Activated CD8-positive, alpha-beta memory T cell treated with anti-CD3 and anti-CD28 coated beads, Interleukin-2, amount 50 U/mL, for 24 hours (primary cell): ENCODE results near the gene KRT78.
"Not testable (repeated sequence)": the region's sequence is repeated elsewhere in the genome, so short reads cannot be mapped to it uniquely, and the experiment has no call there.

Experiments used
- DNase-seq: peaks from one replicate; pipeline ENCODE4 v3.0.0-alpha.2; 2020; ENCODE audit errors: extremely low read depth

KRT78 gene

GRCh38 chr12:52796429-52796794 is 52.4 kb downstream of the KRT78 start:
- no peak for DNase-seq

- no peak for DNase-seq
Measured at GRCh38 chr12:52795694-52796428, 52.9 kb downstream of the KRT78 start, which contains the start of gene KRT3. Gene KRT3, minus strand, starts transcription at chr12:52796117. Its CDS starts 75 bp downstream, at chr12:52796042.

GRCh38 chr12:52795332-52795674 is 53.5 kb downstream of the KRT78 start:
- DNase-seq, result not testable (repeated sequence)

GRCh38 chr12:52794479-52795331 is 54.1 kb downstream of the KRT78 start:
- DNase-seq, result no peak

- no peak for DNase-seq
Measured at GRCh38 chr12:52792185-52793029, 56.4 kb downstream of the KRT78 start.

GRCh38 chr12:52791271-52792184 is 57.3 kb downstream of the KRT78 start:
- DNase-seq, result no peak

GRCh38 chr12:52790427-52791270 is 58.1 kb downstream of the KRT78 start:
- DNase-seq, result no peak

- DNase-seq, result no peak
Measured at GRCh38 chr12:52789637-52790426, 59.0 kb downstream of the KRT78 start.

- no peak for DNase-seq
Measured at GRCh38 chr12:52788876-52789636, 59.7 kb downstream of the KRT78 start.

- DNase-seq, result no peak
Measured at GRCh38 chr12:52788192-52788875, 60.5 kb downstream of the KRT78 start.
